HG02623 (cell line): Measurements from ENCODE around the gene TEX52.

Experiments
- ATAC-seq: cut with Tn5 transposase; IDR thresholded peaks from one replicate; pipeline ENCODE4 v1.9.1; 2021; ENCODE audit warnings: moderate library complexity; ENCODE audit not compliant: unreplicated experiment

TEX52 gene

DNA sequence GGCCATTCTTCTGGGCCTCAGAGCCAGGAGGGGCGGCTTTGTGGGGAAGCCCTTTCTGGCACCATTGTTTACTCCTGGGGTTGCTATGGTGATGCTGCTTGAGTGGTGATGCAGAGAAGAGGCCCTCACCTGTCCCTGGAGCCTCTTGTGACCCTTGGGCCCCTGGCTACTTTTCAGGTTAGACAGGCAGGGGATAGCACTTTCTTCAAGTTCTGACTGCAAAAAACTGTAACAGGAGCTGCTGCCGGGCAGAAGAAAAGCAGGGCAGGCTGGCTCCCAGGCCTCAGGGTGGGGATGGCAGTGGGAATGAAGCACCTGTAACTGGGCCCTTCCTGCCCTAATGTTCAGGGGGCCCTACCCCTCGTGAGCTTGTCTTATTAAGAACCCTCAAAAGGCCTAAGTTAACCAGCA is at the start of gene TEX52:
TSS of gene TEX52 (minus strand) at position 19 of the 411 bp plus-strand sequence. CDS start at position 6, 13 bp downstream.
- no peak for ATAC-seq

DNA sequence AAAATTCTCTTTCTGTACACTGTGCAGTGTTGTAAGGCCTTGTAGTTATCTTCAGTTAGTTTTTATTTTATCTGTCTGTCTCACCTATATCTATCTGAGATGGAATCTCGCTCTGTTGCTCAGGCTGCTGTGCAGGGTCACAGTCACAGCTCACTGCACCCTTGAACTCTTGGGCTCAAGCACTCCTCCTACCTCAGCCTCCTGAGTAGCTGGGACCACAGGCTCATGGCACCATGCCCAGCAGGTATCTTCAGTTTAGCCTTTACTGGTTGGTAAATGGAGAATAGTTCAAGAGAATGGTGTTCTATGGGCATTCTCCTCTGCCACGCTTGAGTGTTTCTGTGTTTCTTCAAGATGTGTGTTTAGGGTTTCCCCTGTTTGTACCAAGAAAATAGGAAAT is 47.4 kb upstream of the TEX52 start:
- ATAC-seq: no peak

DNA sequence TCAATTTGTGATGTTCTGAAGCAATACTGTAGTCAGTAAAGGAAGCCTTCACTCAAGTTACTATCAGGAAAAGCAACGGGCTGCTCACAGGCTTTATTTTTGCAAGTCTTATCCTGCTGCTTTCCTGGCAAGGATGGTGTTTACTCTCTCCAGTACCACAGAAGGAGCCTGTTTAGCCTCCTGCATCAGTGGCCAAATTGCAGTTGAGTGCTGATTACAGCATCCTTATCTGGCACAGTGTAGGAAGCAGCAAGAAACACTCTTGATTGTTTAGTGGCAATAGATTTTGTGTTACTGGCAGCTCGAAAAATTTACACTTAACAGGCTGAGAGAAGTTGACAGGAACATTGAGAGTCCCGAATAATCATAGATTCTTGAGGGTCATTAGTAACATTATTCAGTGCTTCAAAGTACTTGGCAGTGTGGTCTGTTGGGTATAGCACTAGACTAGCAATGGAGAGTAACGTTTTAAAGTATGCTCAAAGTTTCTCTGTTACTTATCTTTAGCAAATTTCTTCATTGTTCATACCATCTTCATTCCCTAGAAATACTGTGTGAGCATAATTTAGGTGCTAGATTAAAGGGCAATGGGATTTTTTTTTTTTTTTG is 45.5 kb upstream of the TEX52 start:
- ATAC-seq: no peak

DNA sequence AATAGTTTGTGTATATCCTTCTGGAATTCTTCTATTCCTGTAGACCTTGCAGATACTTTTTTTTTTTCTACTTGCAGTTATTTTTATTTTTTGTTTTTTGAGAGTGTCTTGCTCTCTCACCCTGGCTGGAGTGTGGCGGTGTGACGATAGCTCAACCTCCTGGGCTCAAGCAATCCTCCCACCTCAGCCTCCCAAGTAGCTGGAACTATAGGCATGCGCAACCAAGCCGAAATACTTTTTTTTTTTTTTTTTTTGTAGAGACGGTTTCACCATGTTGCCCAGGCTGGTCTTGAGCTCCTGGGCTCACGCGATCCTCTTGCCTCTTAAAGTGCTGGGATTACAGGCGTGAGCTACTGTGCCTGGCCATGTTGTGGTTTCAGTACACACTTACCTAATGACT is 43.8 kb upstream of the TEX52 start:
- ATAC-seq: no peak

DNA sequence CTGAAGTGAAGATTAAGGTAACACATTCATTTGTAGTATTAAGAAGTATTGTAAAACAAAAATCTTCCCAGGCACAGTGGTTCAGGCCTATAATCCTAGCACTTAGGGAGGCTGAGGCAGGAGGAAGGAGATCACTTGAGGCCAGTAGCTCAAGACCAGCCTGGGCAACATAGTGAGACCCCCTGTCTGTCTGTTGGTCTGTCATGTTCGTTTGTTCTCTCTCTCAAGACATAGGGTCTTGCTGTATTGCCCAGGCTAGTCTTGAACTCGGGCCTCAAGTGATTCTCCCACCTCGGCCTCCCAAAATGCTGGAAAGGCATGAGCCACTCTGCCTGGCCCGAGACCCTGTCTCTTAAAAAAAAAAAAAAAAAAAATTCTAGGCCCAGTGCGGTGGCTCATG is 40.6 kb upstream of the TEX52 start:
- no peak for ATAC-seq

DNA sequence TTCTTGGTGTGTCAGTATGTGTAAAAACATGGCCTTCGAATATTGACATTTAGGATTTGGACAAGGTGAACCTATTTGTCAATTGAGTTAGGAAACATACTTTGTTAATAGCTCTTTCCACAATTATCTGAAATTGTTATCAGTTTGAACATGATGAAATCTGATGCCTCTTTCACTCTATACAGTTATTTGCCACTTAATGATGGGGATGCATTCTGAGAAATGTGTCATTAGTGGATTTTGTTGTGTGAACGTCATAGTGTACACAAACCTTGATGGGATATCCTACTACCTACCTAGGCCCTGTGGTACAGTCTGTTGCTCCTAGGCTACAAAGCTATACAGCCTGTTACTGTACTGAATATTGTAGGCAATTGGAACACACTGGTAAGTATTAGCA is 38.7 kb upstream of the TEX52 start:
- no peak for ATAC-seq

DNA sequence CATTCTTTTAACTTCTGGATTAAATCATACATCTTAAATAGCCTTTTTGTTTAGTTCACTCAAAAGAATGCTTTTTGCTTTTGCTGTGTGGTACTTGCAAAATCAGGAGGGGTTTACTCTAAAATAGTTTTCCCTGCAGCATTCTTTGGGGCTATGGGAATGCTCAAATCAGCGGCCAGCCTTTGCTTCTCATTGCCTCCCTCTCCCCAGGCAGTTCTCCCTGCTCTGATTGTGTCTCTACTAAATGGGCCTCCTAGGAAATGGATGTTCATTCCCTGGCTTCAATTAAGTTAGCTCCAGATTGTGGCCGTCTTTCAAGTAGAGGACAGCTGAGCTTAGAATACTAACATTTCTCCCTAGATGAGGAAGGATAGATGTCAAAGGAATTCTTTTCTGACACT is 38.2 kb upstream of the TEX52 start:
- no peak for ATAC-seq

DNA sequence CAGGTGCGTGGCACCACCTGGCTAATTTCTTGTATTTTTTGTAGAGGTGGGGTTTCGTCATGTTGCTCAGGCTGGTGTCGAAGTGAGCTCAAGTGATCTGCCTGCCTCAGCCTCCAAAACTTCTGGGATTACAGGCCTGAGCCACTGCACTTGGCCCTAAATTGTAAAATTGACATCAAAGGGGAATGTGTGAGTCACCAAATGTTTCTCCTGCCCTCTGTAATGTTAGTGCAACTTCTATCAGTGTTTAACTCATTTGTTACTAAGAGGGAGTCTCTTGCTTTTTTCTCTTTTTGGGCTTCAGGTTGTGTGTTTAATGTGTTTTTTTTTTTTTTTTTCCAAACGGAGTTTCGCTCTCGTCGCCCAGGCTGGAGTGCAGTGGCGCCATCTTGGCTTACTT is 36.2 kb upstream of the TEX52 start:
- ATAC-seq: no peak

DNA sequence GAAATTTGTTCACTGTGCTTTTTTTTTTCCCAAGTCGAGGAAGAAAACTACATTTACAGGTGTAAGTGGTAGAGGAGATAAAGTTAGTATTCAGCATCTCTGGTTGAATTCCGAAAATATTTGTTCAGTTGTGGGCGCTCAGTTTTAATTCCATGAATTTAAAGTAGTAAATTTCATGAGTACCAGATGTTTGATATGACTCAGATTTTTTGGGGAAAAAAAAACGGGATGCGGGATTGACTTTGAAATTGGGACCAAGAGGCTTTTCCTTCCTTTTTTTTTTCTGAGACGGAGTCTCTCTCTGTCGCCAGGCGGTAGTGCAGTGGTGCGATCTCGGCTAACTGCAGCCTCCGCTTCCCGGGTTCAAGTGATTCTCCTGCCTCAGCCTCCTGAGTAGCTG is 35.4 kb upstream of the TEX52 start:
- no peak for ATAC-seq

DNA sequence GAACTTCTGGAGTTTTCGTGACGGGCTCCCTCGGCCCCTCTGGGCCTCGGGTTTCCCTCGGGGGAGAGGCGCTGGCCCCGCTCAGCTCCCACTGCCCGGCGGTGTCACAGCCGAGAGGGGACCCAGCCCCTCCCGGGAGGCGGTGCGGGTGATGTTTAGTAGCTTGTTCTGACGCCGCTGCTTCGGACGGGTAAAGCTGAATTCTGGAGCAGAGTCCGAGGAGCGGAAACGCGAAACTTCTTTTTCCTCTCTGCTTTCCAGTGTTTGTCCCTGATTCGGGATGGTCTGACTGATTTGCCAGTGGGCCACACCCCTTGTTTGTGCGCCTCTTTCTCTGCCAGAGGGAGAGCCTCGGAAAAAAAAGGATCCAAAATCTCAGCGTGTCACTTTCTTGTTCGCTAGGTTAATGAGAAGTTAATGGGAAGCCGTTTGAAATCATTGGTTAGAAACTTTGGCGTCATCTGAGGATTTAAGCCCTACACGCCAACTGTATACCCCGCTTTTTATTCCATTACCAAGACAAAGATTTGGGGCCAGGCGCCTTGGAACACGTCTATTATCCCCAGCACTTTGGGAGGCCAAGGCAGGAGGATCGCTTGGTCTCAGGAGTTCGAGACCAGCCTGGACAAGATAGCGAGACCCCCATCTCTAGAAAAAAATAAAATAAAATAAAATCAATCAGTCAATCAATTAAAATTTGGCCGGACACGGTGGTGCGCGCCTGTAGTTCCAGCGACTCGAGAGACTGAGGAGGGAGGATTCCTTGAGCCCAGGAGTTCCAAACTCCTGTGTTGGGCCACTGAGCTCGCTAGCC is 34.6 kb upstream of the TEX52 start:
- peak; percentile 5 for ATAC-seq

DNA sequence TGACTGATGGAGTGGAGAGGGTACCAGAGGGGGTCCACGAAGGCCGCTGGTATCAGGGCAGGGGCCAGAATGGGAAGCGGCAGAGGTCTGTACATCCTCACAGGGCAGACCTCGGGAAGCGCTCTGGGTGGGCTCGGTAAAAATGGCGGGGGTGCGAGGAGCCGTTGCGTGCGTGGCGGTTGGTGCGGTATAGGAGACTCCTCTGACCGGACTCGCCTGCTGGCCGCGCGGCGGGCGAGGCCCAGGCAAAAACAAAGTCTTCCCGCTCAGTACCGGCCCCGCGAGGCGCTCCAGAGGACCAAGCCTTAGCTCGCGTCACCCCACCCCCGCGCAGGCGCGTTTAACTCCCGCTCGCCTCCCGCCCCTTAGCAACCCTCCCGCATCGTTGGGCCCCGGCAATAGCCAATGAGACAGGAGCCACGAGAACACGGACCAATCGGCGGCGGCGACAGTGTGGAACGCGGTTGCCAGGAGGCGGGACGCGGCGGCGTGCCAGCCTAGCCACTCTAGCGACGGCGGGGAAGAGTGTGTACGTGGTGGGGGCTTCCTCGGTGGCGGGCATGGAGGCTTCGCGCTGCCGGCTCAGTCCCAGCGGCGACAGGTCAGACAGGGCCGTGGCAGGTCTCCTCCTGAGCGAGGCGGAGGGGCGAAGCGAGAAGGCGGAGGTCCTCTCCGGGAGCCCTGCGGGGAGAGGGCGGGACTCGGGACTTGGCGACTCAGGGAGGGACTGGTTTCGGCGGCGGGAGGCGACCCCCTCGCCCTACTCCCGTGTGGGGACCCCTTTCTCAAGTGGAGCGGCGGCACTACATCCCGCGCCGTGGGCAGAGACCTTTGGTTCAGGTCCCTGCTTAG is 33.8 kb upstream of the TEX52 start, which contains the start of gene TULP3:
TSS of gene TULP3 (plus strand) at position 504 of the 852 bp plus-strand sequence. CDS start at position 561, 57 bp downstream.
- ATAC-seq: peak; percentile 97

DNA sequence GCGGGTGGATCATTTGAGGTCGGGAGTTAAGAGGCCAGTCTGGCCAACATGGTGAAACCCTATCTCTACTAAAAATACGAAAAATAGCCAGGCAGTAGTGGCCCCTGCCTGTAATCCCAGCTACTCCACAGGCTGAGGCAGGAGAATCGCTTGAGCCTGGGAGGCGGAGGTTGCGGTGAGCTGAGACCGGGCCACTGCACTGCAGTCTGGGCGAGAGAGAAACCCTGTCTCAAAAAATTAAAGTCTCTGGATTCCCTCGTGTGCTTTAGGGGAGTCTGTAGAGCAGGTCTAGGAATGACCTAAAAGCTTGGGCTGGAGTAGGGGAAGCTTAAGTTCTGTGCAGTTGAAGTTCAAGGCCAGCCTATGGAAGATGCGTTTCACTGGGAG is 33.2 kb upstream of the TEX52 start:
- ATAC-seq: no peak

DNA sequence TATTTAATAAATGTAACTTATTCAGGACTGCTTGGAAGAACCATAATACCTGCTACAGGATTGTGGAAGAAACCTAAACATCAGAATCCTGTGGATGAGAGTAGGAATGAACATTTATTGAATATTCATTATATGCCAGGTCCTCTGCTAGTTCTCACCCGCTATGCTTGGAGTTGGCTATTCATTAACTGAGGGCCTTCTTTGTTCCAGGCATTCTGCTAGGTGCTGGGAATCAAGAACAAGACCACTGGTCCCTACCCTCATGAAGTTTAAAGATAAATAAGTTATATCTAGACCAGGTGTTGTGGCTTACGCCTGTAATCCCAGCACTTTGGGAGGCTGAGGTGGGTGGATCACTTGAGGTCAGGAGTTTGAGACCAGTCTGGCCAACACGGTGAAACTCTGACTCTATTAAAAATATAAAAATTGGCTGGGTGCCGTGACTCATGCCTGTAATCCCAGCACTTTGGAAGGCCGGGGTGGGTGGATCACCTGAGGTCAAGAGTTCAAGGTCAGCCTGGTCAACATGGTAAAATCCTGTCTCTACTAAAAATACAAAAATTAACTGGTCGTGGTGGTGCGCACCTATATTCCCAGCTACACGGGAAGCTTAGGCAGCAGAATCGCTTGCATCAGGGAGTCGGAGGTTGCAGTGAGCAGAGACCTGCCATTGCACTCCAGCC is 30.1 kb upstream of the TEX52 start:
- no peak for ATAC-seq

DNA sequence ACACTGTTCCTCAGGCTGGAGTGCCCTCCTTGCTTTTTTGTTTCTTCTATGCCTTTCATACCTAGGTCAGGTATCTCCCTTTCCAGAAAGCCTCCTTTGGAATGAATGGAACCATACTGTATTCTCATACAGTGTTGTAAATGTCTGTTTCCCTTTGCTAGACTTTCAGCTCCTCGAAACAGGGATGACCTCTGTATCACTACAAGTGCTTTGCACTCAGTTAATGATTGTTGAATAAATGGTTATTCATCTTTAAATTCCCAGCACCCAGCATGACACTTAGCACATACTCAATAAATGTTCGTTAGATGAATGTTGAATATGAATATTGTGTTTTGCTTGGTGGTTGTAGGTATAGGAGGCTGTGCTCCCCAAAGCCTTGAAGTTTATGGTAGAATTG is 28.0 kb upstream of the TEX52 start:
- no peak for ATAC-seq

DNA sequence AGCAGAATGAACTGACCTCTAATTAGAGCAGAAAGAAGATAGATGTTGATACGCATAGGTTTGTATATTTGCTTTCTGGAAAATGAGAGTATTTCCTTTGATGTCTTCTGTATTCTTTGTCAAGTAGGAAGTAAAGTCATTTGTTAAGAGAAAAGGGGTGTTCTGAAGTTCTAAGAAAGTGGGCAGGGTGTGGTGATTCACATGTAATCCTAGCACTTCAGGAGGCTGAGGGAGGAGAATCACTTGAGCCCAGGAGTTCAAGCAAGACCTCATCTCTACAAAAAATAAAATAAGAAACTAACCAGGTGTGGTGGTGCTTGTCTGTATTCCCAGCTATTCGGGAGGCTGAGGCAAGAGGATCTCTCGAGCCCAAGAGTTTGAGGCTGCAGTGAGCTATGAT is 23.0 kb upstream of the TEX52 start:
- no peak for ATAC-seq

DNA sequence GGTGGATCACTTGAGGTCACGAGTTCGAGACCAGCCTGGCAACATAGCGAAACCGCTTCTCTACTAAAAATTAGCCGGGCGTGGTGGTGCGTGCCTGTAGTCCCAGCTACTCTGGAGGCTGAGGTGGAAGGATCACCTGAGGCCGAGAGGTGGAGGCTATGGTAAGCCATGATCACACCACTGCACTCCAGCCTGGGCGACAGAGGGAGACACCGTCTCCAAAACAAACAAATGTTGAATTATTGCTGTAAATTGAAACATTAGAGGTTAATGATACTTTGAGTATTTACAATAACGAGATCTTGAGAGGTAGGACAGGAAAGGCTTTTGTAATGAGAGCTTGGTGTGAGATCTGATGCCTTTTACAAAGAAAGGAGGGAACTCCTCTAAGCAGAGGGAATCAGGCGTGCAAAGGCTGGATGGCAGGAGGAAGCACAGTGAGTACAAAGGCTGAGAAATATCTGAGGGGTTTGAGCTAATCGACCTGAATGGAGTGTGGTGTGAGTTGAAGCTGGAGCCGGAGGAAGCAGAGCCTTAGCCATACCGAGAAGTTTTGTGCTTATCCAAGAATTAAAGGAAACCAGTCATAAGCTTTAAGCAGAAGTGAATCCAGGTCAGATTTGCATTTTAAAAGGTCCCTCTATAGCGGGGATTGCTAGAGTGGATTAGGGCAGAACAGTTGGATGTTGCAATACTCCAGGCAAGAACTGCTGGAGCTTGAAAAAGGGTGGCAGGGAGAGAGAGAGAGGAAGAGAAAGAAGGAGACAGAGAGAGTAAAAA is 21.3 kb upstream of the TEX52 start:
- no peak for ATAC-seq

DNA sequence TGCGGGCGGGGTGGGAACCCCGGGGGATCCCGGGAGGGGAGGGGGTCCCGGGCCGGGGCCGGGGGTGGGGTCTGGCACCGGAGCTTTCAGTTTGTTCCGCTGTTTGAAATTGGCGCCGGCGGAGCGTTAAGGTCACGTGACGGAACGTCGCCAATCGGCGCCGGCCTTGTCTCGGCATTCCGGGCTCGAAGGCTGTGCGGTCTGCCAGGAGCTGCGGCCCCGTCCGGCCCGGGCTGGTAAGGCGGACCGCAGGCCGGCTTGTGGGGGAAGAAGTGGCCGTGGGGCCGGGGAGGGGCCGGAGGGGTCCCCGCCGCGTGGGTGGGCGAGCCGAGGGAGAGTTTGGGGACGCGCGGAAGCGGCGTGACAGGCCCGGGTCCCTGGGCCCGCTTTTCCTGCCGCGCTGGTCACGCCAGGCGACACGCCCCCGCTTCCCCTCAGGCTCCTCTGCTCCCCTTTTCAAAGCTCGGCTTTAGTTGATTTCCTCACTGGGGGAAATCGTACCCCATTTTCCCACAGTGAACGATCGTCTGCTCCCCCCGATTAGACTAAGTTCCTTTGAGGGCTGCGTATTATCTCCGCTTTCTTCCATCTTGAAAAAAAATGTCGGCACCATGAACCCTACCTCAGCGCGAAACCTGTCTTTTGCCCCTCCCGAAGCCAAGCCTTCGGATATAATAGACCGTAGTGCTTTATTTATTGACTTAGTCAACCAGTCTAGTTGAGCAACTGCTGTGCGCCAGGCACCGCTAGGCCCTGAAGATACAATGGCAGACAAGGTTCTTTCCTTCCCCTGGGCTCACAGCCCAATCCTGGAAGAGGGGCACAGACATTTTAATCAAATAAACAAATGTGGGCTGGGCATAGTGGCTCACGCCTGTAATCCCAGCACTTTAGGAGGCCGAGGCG is 20.5 kb upstream of the TEX52 start, which contains the start of the genes FOXM1 and RHNO1:
TSS of gene FOXM1 (minus strand) at position 128 of the 906 bp plus-strand sequence. CDS start 2,696 bp downstream, outside the sequence.
TSS of gene RHNO1 (plus strand) at position 177 of the 906 bp plus-strand sequence. CDS start 8,144 bp downstream, outside the sequence.
- ATAC-seq: peak; percentile 81

DNA sequence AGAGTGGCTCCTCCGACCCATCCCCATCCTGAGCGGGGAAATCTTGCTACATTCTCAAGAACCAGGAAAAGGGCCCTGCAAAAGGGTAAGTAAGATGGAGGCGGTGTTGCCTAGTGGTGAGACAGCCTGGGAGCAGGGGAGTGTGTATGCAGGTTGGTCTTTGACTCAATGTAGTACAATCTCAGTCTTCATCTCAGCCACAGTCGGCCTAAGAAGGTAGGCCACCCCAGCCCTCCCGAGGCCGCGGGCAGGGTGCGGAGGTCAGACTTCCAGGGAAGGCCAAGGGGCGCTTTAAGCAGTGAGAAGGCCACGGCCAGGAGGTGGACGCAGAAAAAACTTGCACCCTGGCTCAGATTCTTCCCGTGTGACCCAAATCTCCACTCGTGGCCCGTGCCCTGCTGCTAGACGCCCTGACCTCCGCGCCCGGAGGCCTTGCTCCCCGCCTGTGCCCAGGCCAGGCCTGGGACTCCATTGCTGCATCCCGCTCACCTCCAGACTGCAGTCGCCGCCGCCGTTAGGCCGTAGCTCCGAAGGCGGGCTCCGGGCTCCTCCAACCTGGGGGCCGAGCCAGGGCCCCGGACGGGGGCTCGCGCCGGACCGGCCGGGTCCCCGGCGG is 19.7 kb upstream of the TEX52 start:
- peak; percentile 37 for ATAC-seq
